Stimulated activated CD8-positive, alpha-beta memory T cell treated with anti-CD3 and anti-CD28 coated beads, Interleukin-2, amount 100 ng/mL, for 1 hour (primary cell): ENCODE measurements around the gene CACNB2.
"Not testable (repeated sequence)": the region's sequence is repeated elsewhere in the genome, so short reads cannot be mapped to it uniquely, and the experiment has no call there.

Source experiments
- DNase-seq, 2 donors: peaks; one replicate each; pipeline ENCODE4 v3.0.0-alpha.2; 2020; ENCODE audit warnings: low read depth in 2 of 2

The CACNB2 gene

DNA sequence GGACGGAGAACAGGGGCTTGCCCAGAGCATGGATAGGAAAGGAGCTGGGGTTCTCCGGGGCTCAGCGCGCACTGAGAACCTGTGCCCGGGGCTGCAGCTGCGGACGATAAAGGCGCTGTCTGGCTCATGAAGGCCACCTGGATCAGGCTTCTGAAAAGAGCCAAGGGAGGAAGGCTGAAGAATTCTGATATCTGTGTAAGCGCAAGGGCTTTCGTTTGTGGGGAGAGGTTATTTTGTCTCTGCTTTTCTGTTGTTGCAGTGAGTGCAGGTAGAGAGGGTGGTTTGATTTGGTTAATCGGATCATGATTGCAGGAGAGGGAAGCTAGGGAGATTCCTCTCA is 260.7 kb downstream of the CACNB2 start:
- no peak for DNase-seq

DNA sequence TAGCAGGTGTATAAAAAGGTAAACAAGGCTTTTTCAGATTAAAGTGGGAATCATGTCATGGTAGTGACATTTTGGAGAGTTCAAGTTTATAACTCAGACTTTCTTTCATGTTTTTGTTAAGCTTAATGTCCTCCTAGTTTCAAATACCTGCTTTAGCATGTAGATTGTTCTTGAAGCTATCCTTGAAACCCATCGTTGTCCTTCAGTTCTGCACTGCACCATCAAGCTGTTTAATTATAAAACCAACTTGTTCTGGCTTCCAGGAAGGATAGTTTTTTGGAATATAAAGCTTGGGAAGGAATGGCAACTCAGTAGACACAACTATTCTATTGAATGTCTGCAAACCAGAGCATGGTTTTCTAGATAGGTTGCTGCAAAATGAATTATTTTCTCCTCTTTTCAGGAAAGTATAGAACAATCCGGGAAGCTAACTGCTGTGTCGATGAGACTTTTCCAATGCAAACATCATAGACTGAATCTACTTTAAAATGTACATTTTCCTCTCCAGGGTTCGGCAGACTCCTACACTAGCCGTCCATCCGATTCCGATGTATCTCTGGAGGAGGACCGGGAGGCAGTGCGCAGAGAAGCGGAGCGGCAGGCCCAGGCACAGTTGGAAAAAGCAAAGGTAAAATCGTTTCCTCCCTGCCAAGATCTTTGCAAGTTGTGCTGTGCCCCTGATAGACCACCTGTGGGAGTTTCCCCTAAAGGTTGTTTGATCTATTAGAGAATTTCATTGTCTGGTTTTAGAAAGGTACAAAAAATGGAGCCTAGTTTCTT is 261.4 kb downstream of the CACNB2 start:
- DNase-seq = no peak

DNA sequence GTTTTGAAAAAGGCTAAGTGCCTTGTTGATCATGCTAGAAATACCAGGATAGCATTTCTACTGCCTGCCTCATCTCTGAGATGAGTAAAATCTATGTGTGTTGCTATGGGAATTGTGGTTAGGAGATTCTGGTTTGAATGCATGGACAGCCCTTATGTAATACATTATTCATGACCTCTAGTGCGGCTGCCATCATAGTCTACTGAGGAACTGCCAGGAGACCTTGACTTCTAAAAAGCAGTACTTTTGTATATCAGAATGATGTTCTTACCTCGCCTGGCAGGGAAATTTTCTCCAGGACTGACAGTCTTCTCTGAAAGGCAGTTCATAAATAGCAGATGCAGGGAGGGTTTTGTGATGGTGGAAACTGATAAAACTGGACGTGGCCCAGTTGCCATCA is 262.6 kb downstream of the CACNB2 start:
- no peak for DNase-seq

DNA sequence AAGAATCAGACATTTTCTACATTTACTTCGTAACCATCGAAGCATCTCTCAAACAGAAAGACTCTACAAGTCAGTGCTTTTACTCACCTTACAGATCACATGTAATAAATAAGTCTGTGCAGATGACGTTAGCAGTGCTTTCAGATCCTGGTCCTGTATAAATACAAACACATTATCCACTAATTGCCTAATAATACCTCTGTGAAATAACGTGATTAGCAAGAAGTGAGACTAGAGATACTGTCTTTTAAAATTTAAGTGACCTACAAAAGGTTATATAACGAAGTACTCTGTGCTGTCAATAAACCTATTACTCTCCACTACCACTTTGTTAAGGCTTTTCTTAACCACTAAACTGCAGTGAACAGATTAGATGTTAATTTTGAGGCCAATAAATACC is 264.3 kb downstream of the CACNB2 start:
- DNase-seq = no peak

DNA sequence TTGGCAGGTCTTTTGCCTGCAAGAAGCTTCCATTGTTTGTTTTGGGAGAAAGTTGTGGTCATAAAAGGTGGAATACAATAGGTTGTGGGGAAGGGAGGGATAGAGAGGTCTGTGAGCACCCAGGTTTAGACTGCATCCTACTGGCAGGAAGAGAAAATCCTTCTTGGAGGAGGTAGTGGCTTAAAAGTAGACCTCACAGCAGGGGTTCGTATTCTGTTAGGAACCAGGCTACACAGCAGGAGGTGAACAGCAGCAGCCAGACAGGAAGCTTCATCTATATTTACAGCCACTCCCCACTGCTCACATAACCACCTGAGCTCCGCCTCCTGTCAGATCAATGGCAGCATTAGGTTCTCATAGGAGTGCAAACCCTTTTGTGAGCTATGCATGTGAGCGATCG is 265.9 kb downstream of the CACNB2 start:
- no peak for DNase-seq

DNA sequence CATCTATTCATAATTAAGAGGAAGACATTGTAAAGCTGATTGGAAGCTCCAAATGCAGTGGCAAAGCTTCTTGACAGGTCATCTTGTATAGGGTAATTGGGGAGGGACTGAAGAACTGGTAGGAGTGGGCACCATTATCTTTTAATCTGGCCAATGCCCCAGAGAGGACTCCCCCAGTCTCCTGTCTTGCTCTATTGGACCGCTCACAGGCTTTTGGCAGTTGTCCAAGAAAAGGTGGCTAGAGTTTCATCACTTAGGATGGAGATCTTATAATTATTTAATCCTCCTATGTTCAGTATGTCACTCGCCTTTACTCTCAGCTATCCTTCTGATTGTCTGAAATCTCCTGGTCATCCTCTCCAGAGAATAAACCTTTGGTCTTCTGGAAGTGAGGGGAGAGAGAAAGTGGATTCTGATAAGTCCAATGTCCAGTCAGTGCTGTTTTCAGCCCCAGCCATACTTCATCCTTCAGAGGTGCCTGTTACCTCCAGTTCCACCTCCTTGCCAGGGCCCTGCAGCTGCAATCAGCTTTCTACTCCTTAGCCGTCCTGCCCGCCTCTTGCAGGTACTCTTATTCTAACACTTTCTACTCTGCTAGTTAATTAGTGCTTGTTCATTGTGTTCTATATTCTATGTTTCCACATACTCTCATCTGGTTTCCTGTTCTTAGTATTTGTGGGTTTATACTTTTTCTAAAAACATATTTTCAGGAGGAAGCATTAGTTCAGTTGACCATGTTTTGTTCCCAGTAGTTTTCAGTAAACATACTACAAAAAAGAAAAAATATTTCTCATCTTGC is 269.6 kb downstream of the CACNB2 start:
- DNase-seq = no peak

DNA sequence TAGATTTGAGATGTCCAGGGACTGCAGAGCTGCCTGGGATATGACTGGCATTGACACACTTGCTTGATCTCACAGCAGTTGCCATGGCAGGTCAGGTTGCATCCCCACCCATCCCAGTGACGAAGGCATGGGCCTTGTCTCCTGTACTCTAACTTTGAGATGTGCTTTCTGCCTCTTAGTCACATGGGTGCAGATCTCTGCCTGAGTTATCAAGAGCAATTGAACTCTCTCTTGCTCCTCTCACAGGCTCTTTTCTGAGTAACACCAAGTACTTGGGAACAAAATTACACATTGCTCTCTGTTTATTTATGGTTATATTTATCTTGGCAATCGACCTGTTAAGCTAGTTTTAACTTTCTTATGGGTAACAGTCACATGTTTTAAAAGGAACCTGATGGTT is 273.8 kb downstream of the CACNB2 start:
- DNase-seq = no peak

DNA sequence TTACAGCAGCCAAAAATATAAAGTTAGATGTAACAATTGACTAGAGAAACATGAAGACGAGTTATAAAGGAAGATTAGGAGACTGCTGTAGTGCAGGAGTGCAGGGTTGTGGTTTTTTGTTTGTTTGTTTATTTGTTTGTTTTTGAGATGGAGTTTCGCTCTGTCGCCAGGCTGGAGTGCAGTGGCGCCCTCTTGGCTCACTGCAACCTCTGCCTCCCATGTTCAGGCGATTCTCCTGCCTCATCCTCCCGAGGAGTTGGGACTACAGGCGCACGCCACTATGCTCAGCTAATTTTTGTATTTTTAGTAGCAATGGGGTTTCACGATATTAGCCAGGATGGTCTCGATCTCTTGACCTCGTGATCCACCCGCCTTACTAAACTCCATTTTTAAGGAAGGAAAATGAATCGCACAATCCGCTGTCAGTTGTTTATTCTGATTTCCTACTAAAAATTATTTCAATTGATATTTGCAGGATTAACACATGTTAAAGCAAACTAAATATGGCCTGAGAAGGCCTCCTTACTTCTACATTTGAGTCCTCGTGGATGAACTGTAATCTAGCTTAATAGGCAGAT is 277.8 kb downstream of the CACNB2 start:
- no peak for DNase-seq

DNA sequence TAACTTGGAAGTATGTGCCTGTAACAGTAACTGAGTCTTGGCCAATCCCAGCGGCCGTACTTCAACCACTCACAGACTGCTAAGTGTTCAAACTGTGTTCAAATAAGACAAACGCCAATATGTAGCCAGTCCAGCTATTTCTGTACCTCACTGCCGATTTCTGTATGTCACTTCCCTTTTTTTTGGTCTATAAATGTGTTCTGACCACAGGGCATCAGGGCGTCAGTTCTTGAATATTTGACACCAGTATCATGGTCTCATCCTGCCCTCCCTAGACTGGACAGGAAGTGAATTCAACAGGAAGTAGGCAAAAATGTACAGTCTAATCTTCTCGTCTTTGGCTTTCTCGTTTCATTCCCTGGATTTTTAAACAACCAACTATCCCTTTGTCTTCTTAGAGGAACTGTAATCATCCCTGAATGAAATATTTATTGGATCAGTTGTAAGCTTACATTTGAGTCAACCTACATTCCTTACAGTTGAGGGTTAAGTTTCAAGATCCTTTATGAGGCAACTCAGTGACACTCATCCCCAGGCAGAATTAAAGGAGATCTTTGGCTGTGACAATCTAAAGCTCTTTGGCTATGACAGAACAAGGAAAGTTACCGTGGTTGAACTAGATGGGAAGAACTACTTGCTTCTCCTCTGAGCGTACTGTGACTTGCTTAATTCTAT is 278.5 kb downstream of the CACNB2 start:
- no peak for DNase-seq

DNA sequence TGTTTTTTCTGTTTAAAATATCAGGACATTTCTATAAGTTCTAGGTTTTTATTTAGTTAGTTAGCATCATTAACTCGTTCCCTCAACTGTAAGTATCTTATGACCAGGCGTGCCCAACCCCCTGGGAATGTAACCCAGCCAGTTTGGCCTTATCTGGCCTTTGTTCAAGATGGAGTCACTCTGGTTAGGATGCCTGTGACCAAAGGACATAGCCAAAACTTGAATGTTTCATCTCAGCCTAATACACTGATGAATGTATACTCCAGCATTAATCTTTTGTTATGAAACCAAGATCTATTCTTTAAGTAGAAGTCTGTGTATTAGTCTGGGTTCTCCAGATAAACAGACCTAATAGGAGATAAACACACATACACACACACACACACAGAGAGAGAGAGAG is 279.7 kb downstream of the CACNB2 start:
- no peak for DNase-seq

DNA sequence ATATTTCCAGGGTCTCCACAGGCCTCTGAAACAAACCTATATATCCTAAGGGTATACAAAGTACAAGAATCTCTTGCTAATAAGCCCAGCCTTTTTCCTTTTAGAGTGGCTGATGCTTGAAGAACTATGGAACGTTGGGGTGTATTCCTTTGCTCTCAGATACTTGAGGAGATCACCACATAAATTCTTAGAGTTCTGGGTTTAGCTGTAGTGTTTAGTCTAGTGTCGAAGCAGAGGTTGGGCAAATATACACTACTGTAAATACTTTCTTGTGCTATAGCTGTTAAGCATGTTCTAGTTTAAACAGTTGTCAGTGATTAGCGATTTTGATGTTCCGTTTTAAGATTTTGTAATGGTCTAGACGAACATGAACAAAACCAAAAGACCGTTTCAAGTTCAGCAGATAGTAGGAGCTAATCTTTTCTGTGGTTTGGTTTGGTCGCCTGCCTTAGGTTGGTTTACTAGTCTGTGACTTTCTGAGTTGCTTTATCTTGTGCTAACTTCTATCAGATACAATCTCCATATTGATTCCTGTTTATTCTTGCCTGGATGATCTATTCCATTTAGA is 281.6 kb downstream of the CACNB2 start:
- DNase-seq = no peak

DNA sequence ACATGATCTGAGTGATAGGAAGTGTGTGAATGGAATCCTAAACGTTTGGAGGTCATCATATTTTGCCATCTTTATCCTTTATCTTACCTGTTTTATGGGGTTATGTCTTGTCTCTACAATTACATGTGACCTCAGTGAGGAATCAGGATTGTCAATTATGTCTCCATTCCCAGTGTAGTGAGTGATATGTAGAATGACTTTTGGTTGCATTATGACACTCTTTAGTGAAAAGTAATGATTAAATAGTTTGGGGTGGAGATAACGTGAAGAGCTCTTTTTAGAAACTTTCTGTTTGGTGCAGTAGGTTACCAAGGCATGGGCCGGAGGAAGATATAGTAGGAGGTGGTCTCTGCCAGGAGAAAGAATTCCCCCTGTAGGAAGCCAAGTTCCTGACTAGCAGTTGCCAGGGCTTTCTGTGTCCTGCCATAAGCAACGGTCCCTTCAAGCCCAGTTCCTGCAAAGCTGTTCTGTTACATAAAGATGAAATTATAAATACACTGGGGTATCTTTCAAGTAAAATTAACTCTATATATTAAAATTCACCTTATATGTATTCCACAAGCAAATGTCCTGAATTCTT is 282.9 kb downstream of the CACNB2 start:
- no peak for DNase-seq

DNA sequence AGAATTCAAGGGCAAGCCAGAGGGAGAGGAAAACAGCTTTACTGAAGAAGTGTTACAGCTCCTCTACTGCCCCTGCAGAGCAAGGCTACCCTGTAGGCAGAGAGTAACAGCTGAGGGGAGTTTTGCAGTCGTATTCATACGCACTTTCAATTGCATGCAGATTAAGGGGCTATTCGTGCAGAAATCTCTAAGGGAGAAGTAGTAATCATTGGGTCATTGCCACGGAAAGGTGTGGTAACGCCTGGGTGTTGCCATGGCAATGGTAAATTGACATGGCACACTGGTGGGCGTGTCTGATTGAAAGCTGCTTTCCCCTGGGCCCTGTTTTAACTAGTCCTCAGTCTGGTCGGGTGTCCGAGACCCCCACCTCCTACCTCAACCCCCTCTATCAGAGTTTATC is 284.0 kb downstream of the CACNB2 start:
- no peak for DNase-seq

DNA sequence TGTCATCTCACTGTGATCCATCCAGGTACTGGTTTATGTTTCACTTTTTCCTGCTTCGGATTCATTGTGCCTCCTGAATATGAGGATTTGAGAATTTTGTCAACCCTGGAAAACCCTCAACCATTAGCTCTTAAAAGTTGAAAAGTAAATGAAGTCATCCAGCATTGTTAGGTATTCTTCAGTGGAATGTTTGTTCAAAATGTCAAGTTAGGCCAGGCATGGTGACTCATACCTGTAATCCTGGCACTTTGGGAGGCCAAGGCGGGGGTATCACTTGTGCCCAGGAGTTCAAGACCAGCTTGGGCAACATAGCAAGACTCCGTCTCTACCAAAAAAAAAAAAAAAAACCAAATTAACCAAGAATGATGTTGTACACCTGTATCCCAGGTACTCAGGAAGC is 289.1 kb downstream of the CACNB2 start:
- DNase-seq = no peak

DNA sequence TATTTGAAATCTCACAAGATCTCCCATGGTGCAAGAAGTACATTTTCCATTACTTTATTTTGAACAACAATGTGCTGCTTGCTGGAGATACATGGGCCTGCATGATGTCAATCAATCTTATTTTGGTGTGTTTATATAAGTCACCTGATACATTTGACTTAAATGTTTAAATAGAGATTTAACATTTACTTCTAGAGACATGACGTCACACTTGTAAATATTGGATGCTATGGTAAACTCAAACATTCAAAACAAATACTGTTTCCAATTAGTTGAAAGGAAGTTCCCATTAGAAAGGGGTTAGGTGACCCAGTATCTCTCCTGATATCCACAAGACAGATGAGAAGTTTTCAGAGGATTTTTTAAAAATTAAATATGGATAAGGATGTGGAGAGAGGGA is 296.7 kb downstream of the CACNB2 start:
- DNase-seq = no peak

DNA sequence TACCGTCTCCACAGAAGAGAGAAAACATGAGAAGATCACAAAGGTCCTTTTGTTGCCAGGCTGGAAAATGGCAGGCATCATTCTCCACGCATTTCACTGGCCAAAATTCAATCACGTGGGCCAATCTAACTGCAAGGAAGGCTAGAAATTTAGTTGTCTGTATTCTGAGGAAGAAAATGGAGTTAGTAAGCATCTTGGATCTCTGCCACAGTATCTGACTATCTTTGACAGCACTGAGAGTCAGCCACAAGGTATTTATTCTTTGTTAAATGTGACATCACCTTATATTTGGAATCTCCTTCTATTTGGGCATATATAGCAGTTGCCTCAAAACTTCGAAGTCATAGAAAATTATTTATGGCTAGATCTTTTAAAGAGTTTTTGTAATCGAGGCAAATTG is 297.3 kb downstream of the CACNB2 start:
- no peak for DNase-seq

DNA sequence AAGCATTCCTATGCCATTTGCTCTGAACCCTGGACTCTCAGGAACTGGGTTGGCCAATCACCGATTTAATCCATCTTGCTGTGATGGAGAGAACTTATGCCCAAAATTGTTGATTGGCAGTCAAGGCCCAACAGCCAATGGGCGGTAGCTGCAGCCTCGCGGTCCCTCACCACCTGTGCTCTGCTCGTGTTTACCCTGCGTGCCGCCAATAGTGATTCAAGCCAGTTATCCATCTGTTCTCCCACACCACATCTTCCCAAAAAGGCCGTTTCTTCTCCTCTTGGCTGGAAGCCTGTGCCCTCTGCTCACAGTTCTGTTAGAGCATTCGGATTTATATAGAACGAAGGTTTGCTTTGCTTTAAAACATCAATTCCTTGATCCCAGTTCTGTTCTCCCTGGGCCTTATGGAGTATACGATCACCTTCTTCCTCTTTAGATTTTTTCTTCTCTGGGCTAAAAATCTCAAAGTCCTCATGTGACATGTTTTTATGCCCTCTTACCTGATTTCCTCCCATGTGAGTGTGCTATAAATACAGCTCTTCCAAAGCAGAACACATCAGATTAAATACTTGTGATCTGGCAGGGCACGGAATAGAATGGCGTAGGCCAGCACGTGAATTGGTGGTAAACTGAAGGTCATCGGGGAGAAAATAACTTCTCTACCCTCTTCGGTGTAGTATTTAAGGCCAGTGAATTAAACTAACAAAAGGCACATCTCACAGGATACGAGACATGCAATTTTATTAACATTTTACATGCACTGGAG is 298.3 kb downstream of the CACNB2 start:
- DNase-seq = no peak

DNA sequence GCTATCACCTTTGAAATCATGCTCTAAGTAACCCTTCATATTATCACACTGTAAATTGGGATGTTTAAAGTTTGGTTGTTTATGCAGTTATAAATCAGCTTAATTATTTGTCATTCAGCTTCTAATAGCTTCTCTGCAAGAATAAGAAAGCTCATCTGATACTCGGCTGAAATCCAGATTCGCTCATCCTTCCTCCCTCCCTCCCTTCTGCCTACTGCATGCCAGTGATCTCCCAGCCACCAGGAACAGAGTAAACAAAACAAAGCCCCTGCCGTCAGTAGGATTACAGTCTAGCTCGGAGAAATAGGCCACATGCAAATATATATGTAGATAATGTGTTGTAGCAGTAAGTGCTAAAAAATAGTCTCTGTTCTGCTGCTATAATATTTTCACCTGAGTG is 299.4 kb downstream of the CACNB2 start:
- DNase-seq = no peak

DNA sequence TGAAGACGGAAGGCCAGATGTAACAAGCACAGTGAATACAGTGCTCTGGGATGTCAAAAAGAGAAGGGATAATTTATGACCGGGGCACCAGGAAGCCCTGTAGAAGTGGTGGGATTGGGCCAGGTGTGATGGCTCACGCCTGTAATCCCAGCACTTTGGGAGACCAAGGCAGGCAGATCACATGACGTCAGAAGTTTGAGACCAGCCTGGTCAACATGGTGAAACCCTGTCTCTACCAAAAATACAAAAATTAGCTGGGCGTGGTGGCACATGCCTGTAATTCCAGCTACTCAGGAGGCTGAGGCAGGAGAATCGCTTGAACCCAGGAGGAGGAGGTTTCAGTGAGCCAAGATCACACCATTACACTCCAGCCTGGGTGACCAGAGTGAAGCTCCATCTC is 305.4 kb downstream of the CACNB2 start:
- DNase-seq = not testable (repeated sequence)

DNA sequence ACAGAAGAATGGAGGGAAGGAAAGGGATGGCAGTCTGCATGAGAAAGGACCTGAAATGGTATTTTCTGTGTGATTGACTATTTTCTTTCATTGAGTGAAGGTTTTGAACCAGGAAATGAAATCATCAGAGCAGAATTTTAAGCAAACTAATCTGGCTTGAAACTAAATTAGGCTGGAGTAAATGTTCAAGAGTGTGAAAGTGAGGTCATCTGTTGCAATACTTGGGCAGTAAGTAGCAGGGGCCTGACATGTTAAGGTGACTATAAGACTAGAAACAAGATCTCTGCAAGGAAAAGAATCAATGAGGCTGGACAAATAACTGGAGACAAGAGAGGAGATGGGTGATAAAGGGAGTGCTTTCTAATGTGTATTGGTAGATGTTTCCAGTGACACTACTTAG is 306.0 kb downstream of the CACNB2 start:
- no peak for DNase-seq

DNA sequence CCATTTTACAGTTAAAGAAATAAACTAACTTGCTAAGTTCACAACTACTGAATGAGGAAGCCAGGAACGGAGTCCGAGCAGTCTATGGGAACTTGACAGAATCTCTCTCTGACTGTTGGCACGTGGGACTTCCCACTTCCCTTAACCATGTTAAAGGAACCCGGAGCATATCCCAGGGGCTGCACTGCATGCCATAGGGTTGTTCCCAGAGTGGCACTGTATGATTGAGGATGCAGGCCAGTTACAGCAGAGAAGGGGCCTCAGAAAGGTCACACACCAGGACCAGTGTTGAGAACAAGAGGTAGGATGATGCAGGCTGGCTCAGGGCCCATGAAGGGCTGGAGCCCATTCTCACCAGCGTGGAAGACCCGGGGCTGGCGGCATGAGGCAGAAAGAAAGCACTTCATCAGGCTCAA is 309.4 kb downstream of the CACNB2 start:
- DNase-seq = no peak
